ENCODE results near the gene TENT5C. TPM values are rescaled to one million over a fixed set of nuclear protein-coding genes. Genes with fewer than 3 reads are reported as not detected.

TENT5C gene
- total RNA-seq, 1 donor, result 69.2 TPM

- no peaks in the 10 kb centered on the region for H3K27me3 ChIP-seq (ENCODE audit: insufficient read depth, low read length)
- H3K4me3 ChIP-seq (ENCODE audit: low read length), result no peak overlapping the region
- H3K4me1 ChIP-seq (ENCODE audit: insufficient read depth, low read length), result peaks cover 84% of the 10 kb centered on the region
- H3K9me3 ChIP-seq (ENCODE audit: low read depth, low read length), result no peaks in the 10 kb centered on the region
These were observed 49.4 kb downstream of the TENT5C start for GRCh38 chr1:117655220-117655577.

- Histone ChIP-seq H3K9me3 (ENCODE audit: low read depth, low read length) (no peaks in the 10 kb centered on the region), H3K27me3 (ENCODE audit: insufficient read depth, low read length) (no peaks in the 10 kb centered on the region), H3K4me3 (ENCODE audit: low read length) (no peak overlapping the region), H3K4me1 (ENCODE audit: insufficient read depth, low read length) (peaks cover 95% of the 10 kb centered on the region)
These were observed 50.4 kb downstream of the TENT5C start for GRCh38 chr1:117656202-117656641.

GRCh38 chr1:117657031-117657430 lies 51.2 kb downstream of the TENT5C start:
- no peak overlapping the region for H3K4me3 ChIP-seq (ENCODE audit: low read length)
- H3K9me3 ChIP-seq (ENCODE audit: low read depth, low read length), result no peaks in the 10 kb centered on the region
- H3K4me1 ChIP-seq (ENCODE audit: insufficient read depth, low read length), result peaks cover 96% of the 10 kb centered on the region
- H3K27me3 ChIP-seq (ENCODE audit: insufficient read depth, low read length), result no peaks in the 10 kb centered on the region

GRCh38 chr1:117657949-117658660 lies 52.3 kb downstream of the TENT5C start:
- H3K4me1 ChIP-seq (ENCODE audit: insufficient read depth, low read length), result peaks cover 95% of the 10 kb centered on the region
- no peak overlapping the region for H3K4me3 ChIP-seq (ENCODE audit: low read length)

GRCh38 chr1:117658676-117659075 lies 52.8 kb downstream of the TENT5C start:
- Histone ChIP-seq H3K9me3 (ENCODE audit: low read depth, low read length) (no peaks in the 10 kb centered on the region), H3K4me1 (ENCODE audit: insufficient read depth, low read length) (peaks cover 95% of the 10 kb centered on the region), H3K4me3 (ENCODE audit: low read length) (no peak overlapping the region), H3K27me3 (ENCODE audit: insufficient read depth, low read length) (no peaks in the 10 kb centered on the region)

More at GRCh38 chr1:117657949-117658660, 52.3 kb downstream of the TENT5C start:
- H3K9me3 ChIP-seq (ENCODE audit: low read depth, low read length), result no peaks in the 10 kb centered on the region
- no peaks in the 10 kb centered on the region for H3K27me3 ChIP-seq (ENCODE audit: insufficient read depth, low read length)

- Histone ChIP-seq H3K9me3 (ENCODE audit: low read depth, low read length) (no peaks in the 10 kb centered on the region), H3K4me1 (ENCODE audit: insufficient read depth, low read length) (peaks cover 90% of the 10 kb centered on the region), H3K27me3 (ENCODE audit: insufficient read depth, low read length) (no peaks in the 10 kb centered on the region), H3K4me3 (ENCODE audit: low read length) (no peak overlapping the region)
These were observed 53.9 kb downstream of the TENT5C start for GRCh38 chr1:117659550-117660270.

- no peak overlapping the region for H3K4me3 ChIP-seq (ENCODE audit: low read length)
- no peaks in the 10 kb centered on the region for H3K9me3 ChIP-seq (ENCODE audit: low read depth, low read length)
- H3K27me3 ChIP-seq (ENCODE audit: insufficient read depth, low read length), result no peaks in the 10 kb centered on the region
- H3K4me1 ChIP-seq (ENCODE audit: insufficient read depth, low read length), result peaks cover 90% of the 10 kb centered on the region
These were observed 54.6 kb downstream of the TENT5C start for GRCh38 chr1:117660271-117660965.

- H3K4me3 ChIP-seq (ENCODE audit: low read length), result no peak overlapping the region
- H3K27me3 ChIP-seq (ENCODE audit: insufficient read depth, low read length), result no peaks in the 10 kb centered on the region
- no peaks in the 10 kb centered on the region for H3K9me3 ChIP-seq (ENCODE audit: low read depth, low read length)
- H3K4me1 ChIP-seq (ENCODE audit: insufficient read depth, low read length), result peaks cover 90% of the 10 kb centered on the region
These were observed 55.2 kb downstream of the TENT5C start for GRCh38 chr1:117661027-117661426.

GRCh38 chr1:117662667-117663066 lies 56.8 kb downstream of the TENT5C start:
- H3K9me3 ChIP-seq (ENCODE audit: low read depth, low read length), result no peaks in the 10 kb centered on the region
- no peaks in the 10 kb centered on the region for H3K27me3 ChIP-seq (ENCODE audit: insufficient read depth, low read length)
- peaks cover 76% of the 10 kb centered on the region for H3K4me1 ChIP-seq (ENCODE audit: insufficient read depth, low read length)
- H3K4me3 ChIP-seq (ENCODE audit: low read length), result no peak overlapping the region

- no peak overlapping the region for H3K4me3 ChIP-seq (ENCODE audit: low read length)
- peaks cover 70% of the 10 kb centered on the region for H3K4me1 ChIP-seq (ENCODE audit: insufficient read depth, low read length)
- no peaks in the 10 kb centered on the region for H3K27me3 ChIP-seq (ENCODE audit: insufficient read depth, low read length)
- H3K9me3 ChIP-seq (ENCODE audit: low read depth, low read length), result no peaks in the 10 kb centered on the region
These were observed 57.5 kb downstream of the TENT5C start for GRCh38 chr1:117663156-117663902.

GRCh38 chr1:117664314-117664713 lies 58.5 kb downstream of the TENT5C start:
- Histone ChIP-seq H3K4me1 (ENCODE audit: insufficient read depth, low read length) (peaks cover 60% of the 10 kb centered on the region), H3K4me3 (ENCODE audit: low read length) (no peak overlapping the region), H3K27me3 (ENCODE audit: insufficient read depth, low read length) (no peaks in the 10 kb centered on the region), H3K9me3 (ENCODE audit: low read depth, low read length) (no peaks in the 10 kb centered on the region)

GRCh38 chr1:117665556-117666270 lies 59.9 kb downstream of the TENT5C start:
- Histone ChIP-seq H3K4me1 (ENCODE audit: insufficient read depth, low read length) (peaks cover 53% of the 10 kb centered on the region), H3K4me3 (ENCODE audit: low read length) (no peak overlapping the region), H3K9me3 (ENCODE audit: low read depth, low read length) (no peaks in the 10 kb centered on the region), H3K27me3 (ENCODE audit: insufficient read depth, low read length) (no peaks in the 10 kb centered on the region)

- peaks cover 37% of the 10 kb centered on the region for H3K4me1 ChIP-seq (ENCODE audit: insufficient read depth, low read length)
- H3K9me3 ChIP-seq (ENCODE audit: low read depth, low read length), result no peaks in the 10 kb centered on the region
These were observed 63.7 kb downstream of the TENT5C start for GRCh38 chr1:117669572-117669971.

More at GRCh38 chr1:117669572-117669971, 63.7 kb downstream of the TENT5C start:
- Histone ChIP-seq H3K27me3 (ENCODE audit: insufficient read depth, low read length) (no peaks in the 10 kb centered on the region), H3K4me3 (ENCODE audit: low read length) (no peak overlapping the region)

Measured in mononuclear cell (primary cell).